ENCODE data around the gene AQP2. TPM values are rescaled to one million over a fixed set of nuclear protein-coding genes. Genes with fewer than 3 reads are reported as not detected.

Gene AQP2
- total RNA-seq, 1 experiment from 2014 or later, result not detected

DNA sequence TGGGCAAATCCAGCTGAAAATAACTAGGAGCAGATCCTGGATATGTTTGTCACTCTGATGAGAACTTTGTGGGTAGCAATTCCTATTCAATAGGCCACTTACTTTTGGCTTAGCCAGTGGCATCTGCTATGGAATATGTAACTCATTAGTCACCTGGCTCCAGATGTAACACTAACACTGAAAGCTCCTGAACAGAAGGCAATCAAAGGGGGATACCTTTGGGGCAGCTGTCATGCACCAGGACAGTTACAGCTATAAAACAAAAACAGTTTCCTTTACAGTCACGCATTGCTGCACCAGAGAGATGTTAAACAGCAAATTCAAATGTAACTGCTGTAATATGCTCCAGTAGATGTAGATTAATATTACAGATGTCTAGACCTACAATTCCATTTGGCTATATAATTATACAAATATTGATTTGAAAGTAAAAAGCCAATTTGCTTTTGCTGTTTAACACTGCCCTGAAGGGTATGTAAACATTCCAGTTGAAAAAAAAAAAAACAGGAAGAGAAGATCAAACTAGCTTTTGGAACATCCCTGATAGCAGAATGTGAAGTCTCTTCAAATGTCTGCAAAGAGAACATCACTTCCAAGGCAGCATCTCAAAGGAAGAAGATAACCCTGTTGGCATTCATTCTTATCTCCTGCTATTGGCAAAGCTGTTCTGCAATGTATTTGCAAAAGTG, 56.4 kb downstream of the AQP2 start:
- Histone ChIP-seq H3K36me3 (ENCODE audit: control insufficient read depth in 1 of 2, insufficient read depth in 2 of 2, low read length in 2 of 2) (peaks cover 31 to 53% of the 10 kb centered on the region in 2 experiments), H3K9me2 (ENCODE audit: insufficient read depth) (no peaks in the 10 kb centered on the region), H3K27ac (ENCODE audit: low read depth, low read length) (no peak overlapping the region), H4K20me1 (ENCODE audit: insufficient read depth) (peaks cover 11% of the 10 kb centered on the region; the same call in 1 of the 2 replicates), H3K9ac (ENCODE audit: low read length) (no peak overlapping the region), H3K4me3 (replicated peaks in 1 of 2; ENCODE audit: low read depth in 1 of 2, low read length in 2 of 2) (no peak overlapping the region), H3K4me2 (ENCODE audit: low read length) (no peak overlapping the region), H3K4me1 (ENCODE audit: control insufficient read depth in 1 of 2, insufficient read depth in 2 of 2, low read length in 2 of 2) (no peaks in the 10 kb centered on the region), H2AFZ (ENCODE audit: low read depth, low read length, poor library complexity, severe bottlenecking) (no peak overlapping the region), H3K9me3 (ENCODE audit: control insufficient read depth in 1 of 2, insufficient read depth in 1 of 2, low read depth in 1 of 2, low read length in 2 of 2) (no peaks in the 10 kb centered on the region), H3K27me3 (ENCODE audit: insufficient read depth, low read length) (no peaks in the 10 kb centered on the region), H3K79me2 (ENCODE audit: insufficient read depth, low read length) (peaks cover 81% of the 10 kb centered on the region)
- ChIA-PET CTCF (interaction anchor here (1.5 kb wide), 1 partner anchor 40 kb away, joined by 3 read pairs; no protein-coding TSS in a partner anchor), RAD21 (ENCODE audit: low non-redundant PET in 1 of 2, low total read pairs in 2 of 2, uncharacterized antibody in 2 of 2, unreplicated experiment in 2 of 2) (no interaction called here), POLR2A (no interaction called here)
- intact Hi-C loops (cut with micrococcal nuclease), result no loop called here
- DNase-seq (ENCODE audit: low read depth, low spot score) (no peak), ATAC-seq (no peak)
- BruUV-seq (replicated peaks), result no TSS peak
- TF ChIP-seq, protein P1, sequence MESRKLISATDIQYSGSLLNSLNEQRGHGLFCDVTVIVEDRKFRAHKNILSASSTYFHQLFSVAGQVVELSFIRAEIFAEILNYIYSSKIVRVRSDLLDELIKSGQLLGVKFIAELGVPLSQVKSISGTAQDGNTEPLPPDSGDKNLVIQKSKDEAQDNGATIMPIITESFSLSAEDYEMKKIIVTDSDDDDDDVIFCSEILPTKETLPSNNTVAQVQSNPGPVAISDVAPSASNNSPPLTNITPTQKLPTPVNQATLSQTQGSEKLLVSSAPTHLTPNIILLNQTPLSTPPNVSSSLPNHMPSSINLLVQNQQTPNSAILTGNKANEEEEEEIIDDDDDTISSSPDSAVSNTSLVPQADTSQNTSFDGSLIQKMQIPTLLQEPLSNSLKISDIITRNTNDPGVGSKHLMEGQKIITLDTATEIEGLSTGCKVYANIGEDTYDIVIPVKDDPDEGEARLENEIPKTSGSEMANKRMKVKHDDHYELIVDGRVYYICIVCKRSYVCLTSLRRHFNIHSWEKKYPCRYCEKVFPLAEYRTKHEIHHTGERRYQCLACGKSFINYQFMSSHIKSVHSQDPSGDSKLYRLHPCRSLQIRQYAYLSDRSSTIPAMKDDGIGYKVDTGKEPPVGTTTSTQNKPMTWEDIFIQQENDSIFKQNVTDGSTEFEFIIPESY (IDR thresholded peaks at IDR 0.05; ENCODE audit: extremely low read depth, insufficient replicate concordance, low read length), result no peak
- TF ChIP-seq POLR2AphosphoS5 (IDR thresholded peaks at IDR 0.05; ENCODE audit: low read depth, low read length), result no peak
- no peak for TF ChIP-seq EGR1 (IDR thresholded peaks at IDR 0.05; ENCODE audit: low read depth)

Other genes starting within 250 kb of the AQP2 start
- gene FMNL3, start 243.3 kb upstream of the AQP2 start, total RNA-seq (2021; ENCODE audit: unreplicated experiment), result 3.5 TPM
- gene TMBIM6, start 209.2 kb upstream of the AQP2 start, total RNA-seq (2021; ENCODE audit: unreplicated experiment), result 510 TPM
- 12.1 TPM for gene NCKAP5L, start 122.3 kb upstream of the AQP2 start, total RNA-seq (2021; ENCODE audit: unreplicated experiment)
- 5.7 TPM for gene BCDIN3D, start 107.6 kb upstream of the AQP2 start, total RNA-seq (2021; ENCODE audit: unreplicated experiment)
- not detected for gene FAIM2, start 46.8 kb upstream of the AQP2 start, total RNA-seq (2021; ENCODE audit: unreplicated experiment)
- not detected for gene AQP5, start 11.1 kb downstream of the AQP2 start, total RNA-seq (2021; ENCODE audit: unreplicated experiment)
- gene AQP6, start 22.2 kb downstream of the AQP2 start, total RNA-seq (2021; ENCODE audit: unreplicated experiment), result not detected
- gene RACGAP1, start 74.8 kb downstream of the AQP2 start, total RNA-seq (2021; ENCODE audit: unreplicated experiment), result 147 TPM
- 28.9 TPM for gene ASIC1, start 106.9 kb downstream of the AQP2 start, total RNA-seq (2021; ENCODE audit: unreplicated experiment)
- gene SMARCD1, start 134.6 kb downstream of the AQP2 start, total RNA-seq (2021; ENCODE audit: unreplicated experiment), result 64.8 TPM
- 1.6 TPM for gene GPD1, start 153.3 kb downstream of the AQP2 start, total RNA-seq (2021; ENCODE audit: unreplicated experiment)
- gene COX14, start 161.5 kb downstream of the AQP2 start, total RNA-seq (2021; ENCODE audit: unreplicated experiment), result 41.0 TPM
- 33.4 TPM for gene CERS5, start 216.6 kb downstream of the AQP2 start, total RNA-seq (2021; ENCODE audit: unreplicated experiment)

All from HCT116 (cell line).